Upper lobe of left lung (tissue), 4 donors: ENCODE data around the gene ERN1.

Source experiments
- POLR2A ChIP-seq, 4 donors: fragments of 450-650 bp; IDR thresholded peaks; one replicate each; pipeline ENCODE4 v1.5.1; 2016 to 2017; ENCODE audit warnings: antibody characterized with exemption in 4 of 4, mild to moderate bottlenecking in 2 of 4
- TF ChIP-seq, protein P1 (sequence below), 6 experiments: fragments of 450-650 bp in 4 of 6; fragments of 200-600 bp in 2 of 6; sonication (generic) in 2 of 6; IDR thresholded peaks; one replicate each; pipeline ENCODE4 v1.5.1; 2016 to 2019; ENCODE audit warnings: antibody characterized with exemption in 6 of 6

DNA sequence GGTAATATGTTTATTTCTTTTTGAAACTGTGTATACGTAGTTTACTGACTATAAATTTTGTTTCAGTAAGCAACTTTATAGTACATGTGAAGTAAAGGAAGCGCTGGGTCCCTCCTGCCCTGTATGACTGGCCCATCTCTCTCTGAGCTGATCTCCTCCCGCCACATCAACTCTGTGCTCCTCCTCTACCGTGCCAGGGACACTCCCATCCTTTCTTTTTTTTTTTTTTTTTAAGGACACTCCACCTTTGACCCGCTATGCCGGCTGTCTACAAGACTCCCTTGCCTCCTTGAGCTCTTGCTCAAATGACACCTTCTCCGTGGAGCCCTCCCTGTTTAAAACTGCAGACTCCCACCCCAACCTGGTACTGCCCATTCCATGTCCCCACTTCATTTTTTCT, 35.5 kb downstream of the ERN1 start:
- TF ChIP-seq, protein P1, sequence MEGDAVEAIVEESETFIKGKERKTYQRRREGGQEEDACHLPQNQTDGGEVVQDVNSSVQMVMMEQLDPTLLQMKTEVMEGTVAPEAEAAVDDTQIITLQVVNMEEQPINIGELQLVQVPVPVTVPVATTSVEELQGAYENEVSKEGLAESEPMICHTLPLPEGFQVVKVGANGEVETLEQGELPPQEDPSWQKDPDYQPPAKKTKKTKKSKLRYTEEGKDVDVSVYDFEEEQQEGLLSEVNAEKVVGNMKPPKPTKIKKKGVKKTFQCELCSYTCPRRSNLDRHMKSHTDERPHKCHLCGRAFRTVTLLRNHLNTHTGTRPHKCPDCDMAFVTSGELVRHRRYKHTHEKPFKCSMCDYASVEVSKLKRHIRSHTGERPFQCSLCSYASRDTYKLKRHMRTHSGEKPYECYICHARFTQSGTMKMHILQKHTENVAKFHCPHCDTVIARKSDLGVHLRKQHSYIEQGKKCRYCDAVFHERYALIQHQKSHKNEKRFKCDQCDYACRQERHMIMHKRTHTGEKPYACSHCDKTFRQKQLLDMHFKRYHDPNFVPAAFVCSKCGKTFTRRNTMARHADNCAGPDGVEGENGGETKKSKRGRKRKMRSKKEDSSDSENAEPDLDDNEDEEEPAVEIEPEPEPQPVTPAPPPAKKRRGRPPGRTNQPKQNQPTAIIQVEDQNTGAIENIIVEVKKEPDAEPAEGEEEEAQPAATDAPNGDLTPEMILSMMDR (IDR thresholded peaks at IDR 0.05) = no peak
- no peak for TF ChIP-seq POLR2A (IDR thresholded peaks at IDR 0.05)
